ENCODE measurements around the gene SLC45A2. TPM values are rescaled to one million over a fixed set of nuclear protein-coding genes. Genes with fewer than 3 reads are reported as not detected.

The SLC45A2 gene
- total RNA-seq: not detected in 2 replicates

GRCh38 chr5:33984671-33985124 is at the start of gene SLC45A2:
Gene SLC45A2, minus strand, starts transcription at chr5:33984693. Its CDS starts 110 bp downstream, at chr5:33984583.

GRCh38 chr5:34007621-34008600 is 23.4 kb upstream of the SLC45A2 start, which contains the start of gene AMACR:
Gene AMACR, minus strand, starts transcription at chr5:34008050. Its CDS starts 31 bp downstream, at chr5:34008019.

DNA sequence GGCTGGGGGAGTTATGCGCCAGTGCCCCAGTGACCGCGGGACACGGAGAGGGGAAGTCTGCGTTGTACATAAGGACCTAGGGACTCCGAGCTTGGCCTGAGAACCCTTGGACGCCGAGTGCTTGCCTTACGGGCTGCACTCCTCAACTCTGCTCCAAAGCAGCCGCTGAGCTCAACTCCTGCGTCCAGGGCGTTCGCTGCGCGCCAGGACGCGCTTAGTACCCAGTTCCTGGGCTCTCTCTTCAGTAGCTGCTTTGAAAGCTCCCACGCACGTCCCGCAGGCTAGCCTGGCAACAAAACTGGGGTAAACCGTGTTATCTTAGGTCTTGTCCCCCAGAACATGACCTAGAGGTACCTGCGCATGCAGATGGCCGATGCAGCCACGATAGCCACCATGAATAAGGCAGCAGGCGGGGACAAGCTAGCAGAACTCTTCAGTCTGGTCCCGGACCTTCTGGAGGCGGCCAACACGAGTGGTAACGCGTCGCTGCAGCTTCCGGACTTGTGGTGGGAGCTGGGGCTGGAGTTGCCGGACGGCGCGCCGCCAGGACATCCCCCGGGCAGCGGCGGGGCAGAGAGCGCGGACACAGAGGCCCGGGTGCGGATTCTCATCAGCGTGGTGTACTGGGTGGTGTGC is 48.0 kb downstream of the SLC45A2 start, which contains the start of gene RXFP3:
Gene RXFP3 (plus strand): TSS at position 6 of the 636 bp plus-strand sequence. CDS start 355 bp downstream, at position 361.

Other genes with a start within 250 kb of the SLC45A2 start
- gene ADAMTS12, start 92.7 kb downstream of the SLC45A2 start, total RNA-seq: 5.1 and 7.0 TPM in 2 replicates
- gene RXFP3, start 48.3 kb downstream of the SLC45A2 start, total RNA-seq: not detected in 2 replicates
- 9.9 and 20.7 TPM in 2 replicates for gene AMACR, start 23.4 kb upstream of the SLC45A2 start, total RNA-seq
- gene C1QTNF3, start 58.5 kb upstream of the SLC45A2 start, total RNA-seq: 0.49 and 3.0 TPM in 2 replicates